ENCODE results near the gene ZNF799. TPM values are rescaled to one million over a fixed set of nuclear protein-coding genes. Genes with fewer than 3 reads are reported as not detected.

ZNF799 gene
- total RNA-seq, 1 experiment from 2014 or later: 3.6 TPM

- Histone ChIP-seq H3K27me3 (ENCODE audit: insufficient read depth, low read length) (no peaks in the 10 kb centered on the region), H3K36me3 (ENCODE audit: control insufficient read depth in 1 of 2, insufficient read depth in 2 of 2, low read length in 2 of 2) (no peaks in the 10 kb centered on the region), H3K27ac (ENCODE audit: low read depth, low read length) (peak within 1 kb of the TSS; percentile 71), H4K20me1 (ENCODE audit: insufficient read depth) (no peaks in the 10 kb centered on the region), H3K9me2 (ENCODE audit: insufficient read depth) (no peaks in the 10 kb centered on the region), H3K9me3 (ENCODE audit: control insufficient read depth in 1 of 2, insufficient read depth in 1 of 2, low read depth in 1 of 2, low read length in 2 of 2) (no peaks in the 10 kb centered on the region), H3K9ac (ENCODE audit: low read length) (peak within 1 kb of the TSS; percentile 69), H3K79me2 (ENCODE audit: insufficient read depth, low read length) (no peaks in the 10 kb centered on the region), H3K4me1 (ENCODE audit: control insufficient read depth in 1 of 2, insufficient read depth in 2 of 2, low read length in 2 of 2) (peaks cover 0 to 8% of the 10 kb centered on the region in 2 experiments; a peak in 2 of 4 replicates), H3K4me2 (ENCODE audit: low read length) (peak within 1 kb of the TSS; percentile 80), H2AFZ (ENCODE audit: low read depth, low read length, poor library complexity, severe bottlenecking) (peak within 1 kb of the TSS; percentile 78), H3K4me3 (replicated peaks in 1 of 2; ENCODE audit: low read depth in 1 of 2, low read length in 2 of 2) (peak within 1 kb of the TSS; percentile 68 to 74)
- ATAC-seq (peak; percentile 95), DNase-seq (ENCODE audit: low read depth, low spot score) (peak; percentile 95)
- CTCF ChIA-PET: no interaction called here
- intact Hi-C loops (cut with micrococcal nuclease): loop anchor here (5.0 kb wide), 2 partner anchors 38 to 148 kb away; partner anchors contain the start of genes ZNF44 and ZNF799
- RAD21 ChIA-PET (ENCODE audit: low non-redundant PET in 1 of 2, low total read pairs in 2 of 2, uncharacterized antibody in 2 of 2, unreplicated experiment in 2 of 2): no interaction called here
- POLR2A ChIA-PET: no interaction called here
- TF ChIP-seq EGR1 (IDR thresholded peaks at IDR 0.05; ENCODE audit: low read depth) (peak; percentile 19; the same call in 1 of the 2 replicates), SP1 (IDR thresholded peaks at IDR 0.05; ENCODE audit: low read depth) (peak; percentile 76), ZBTB33 (IDR thresholded peaks at IDR 0.05; ENCODE audit: extremely low read depth, insufficient replicate concordance, low read length) (no peak), CEBPB (IDR thresholded peaks at IDR 0.05; ENCODE audit: low read depth) (no peak), FOSL1 (IDR thresholded peaks at IDR 0.05; ENCODE audit: low read depth) (no peak), EZH2 (IDR thresholded peaks at IDR 0.05) (no peak), SIN3A (IDR thresholded peaks at IDR 0.05; ENCODE audit: low read depth) (peak; percentile 55; the same call in 1 of the 2 replicates), ZFX (IDR thresholded peaks at IDR 0.05) (no peak), ELF1 (IDR thresholded peaks at IDR 0.05; ENCODE audit: borderline replicate concordance, low read depth) (no peak), POLR2AphosphoS5 (IDR thresholded peaks at IDR 0.05; ENCODE audit: low read depth, low read length) (peak; percentile 67), EZH2phosphoT487 (IDR thresholded peaks at IDR 0.05; ENCODE audit: borderline replicate concordance) (no peak), JUND (IDR thresholded peaks at IDR 0.05) (no peak), YY1 (IDR thresholded peaks at IDR 0.05; ENCODE audit: extremely low read depth, insufficient replicate concordance, low read depth, low read length) (no peak), POLR2A (IDR thresholded peaks at IDR 0.05; ENCODE audit: borderline replicate concordance, extremely low read depth, insufficient read depth, insufficient read length) (peak; percentile 27), CBX3 (IDR thresholded peaks at IDR 0.05; ENCODE audit: low read depth) (no peak), CTCF (IDR thresholded peaks at IDR 0.05 in 2 of 3, conservative IDR thresholded peaks at IDR 0.05 in 1 of 3; ENCODE audit: borderline replicate concordance in 1 of 3, insufficient read depth in 1 of 3, low read depth in 2 of 3, low read length in 2 of 3) (no peak), RAD21 (IDR thresholded peaks at IDR 0.05; ENCODE audit: low read depth) (0 out of 2 replicates have a peak, but pooled peaks have one; percentile 11), TCF7L2 (IDR thresholded peaks at IDR 0.05; ENCODE audit: borderline replicate concordance, extremely low read depth, insufficient read depth, insufficient read length) (peak; percentile 88), MAX (IDR thresholded peaks at IDR 0.05) (peak; percentile 44; the same call in 1 of the 2 replicates)
- TF ChIP-seq, protein P1, sequence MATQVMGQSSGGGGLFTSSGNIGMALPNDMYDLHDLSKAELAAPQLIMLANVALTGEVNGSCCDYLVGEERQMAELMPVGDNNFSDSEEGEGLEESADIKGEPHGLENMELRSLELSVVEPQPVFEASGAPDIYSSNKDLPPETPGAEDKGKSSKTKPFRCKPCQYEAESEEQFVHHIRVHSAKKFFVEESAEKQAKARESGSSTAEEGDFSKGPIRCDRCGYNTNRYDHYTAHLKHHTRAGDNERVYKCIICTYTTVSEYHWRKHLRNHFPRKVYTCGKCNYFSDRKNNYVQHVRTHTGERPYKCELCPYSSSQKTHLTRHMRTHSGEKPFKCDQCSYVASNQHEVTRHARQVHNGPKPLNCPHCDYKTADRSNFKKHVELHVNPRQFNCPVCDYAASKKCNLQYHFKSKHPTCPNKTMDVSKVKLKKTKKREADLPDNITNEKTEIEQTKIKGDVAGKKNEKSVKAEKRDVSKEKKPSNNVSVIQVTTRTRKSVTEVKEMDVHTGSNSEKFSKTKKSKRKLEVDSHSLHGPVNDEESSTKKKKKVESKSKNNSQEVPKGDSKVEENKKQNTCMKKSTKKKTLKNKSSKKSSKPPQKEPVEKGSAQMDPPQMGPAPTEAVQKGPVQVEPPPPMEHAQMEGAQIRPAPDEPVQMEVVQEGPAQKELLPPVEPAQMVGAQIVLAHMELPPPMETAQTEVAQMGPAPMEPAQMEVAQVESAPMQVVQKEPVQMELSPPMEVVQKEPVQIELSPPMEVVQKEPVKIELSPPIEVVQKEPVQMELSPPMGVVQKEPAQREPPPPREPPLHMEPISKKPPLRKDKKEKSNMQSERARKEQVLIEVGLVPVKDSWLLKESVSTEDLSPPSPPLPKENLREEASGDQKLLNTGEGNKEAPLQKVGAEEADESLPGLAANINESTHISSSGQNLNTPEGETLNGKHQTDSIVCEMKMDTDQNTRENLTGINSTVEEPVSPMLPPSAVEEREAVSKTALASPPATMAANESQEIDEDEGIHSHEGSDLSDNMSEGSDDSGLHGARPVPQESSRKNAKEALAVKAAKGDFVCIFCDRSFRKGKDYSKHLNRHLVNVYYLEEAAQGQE (IDR thresholded peaks at IDR 0.05; ENCODE audit: low read depth): no peak
- no TSS peak for BruUV-seq (replicated peaks)
Measured at GRCh38 chr19:12440541-12441316, 39.7 kb upstream of the ZNF799 start, which contains the start of gene ZNF443. Gene ZNF443, minus strand, starts transcription at chr19:12441021. Its CDS starts 107 bp downstream, at chr19:12440914.

Measured in HCT116 (cell line).